GM12878 (cell line): ENCODE measurements around the gene DPP9. TPM values are rescaled to one million over a fixed set of nuclear protein-coding genes. Genes with fewer than 3 reads are reported as not detected.

ENCODE experiments used
- CREB1 ChIP-seq: IDR thresholded peaks from 2 replicates; pipeline ENCODE4 v1.6.1; 2012; ENCODE audit warnings: low read depth, mild to moderate bottlenecking, inconsistent platforms
- CREM ChIP-seq: IDR thresholded peaks from 2 replicates; pipeline ENCODE4 v1.6.1; 2014; ENCODE audit warnings: antibody characterized with exemption, low read depth
- CTCF ChIP-seq, 3 experiments: IDR thresholded peaks in 2 of 3; conservative IDR thresholded peaks in 1 of 3; 2 replicates each; pipeline ENCODE4 v1.5.1; 2011; ENCODE audit warnings: low read depth in 3 of 3, low read length in 3 of 3, mild to moderate bottlenecking in 3 of 3, control low read depth in 2 of 3, moderate library complexity in 2 of 3, inconsistent platforms in 1 of 3, mixed read lengths in 1 of 3; ENCODE audit not compliant: control insufficient read depth in 2 of 3, insufficient read depth in 1 of 3; ENCODE audit errors: extremely low read depth in 1 of 3
- EED ChIP-seq: sonication (generic); IDR thresholded peaks from 2 replicates; pipeline ENCODE4 v1.6.1; 2016; ENCODE audit warnings: antibody characterized with exemption, low read depth
- EZH2 ChIP-seq: IDR thresholded peaks from 2 replicates; pipeline ENCODE4 v1.6.1; 2012; ENCODE audit warnings: low read depth, mild to moderate bottlenecking, control low read depth, inconsistent platforms, low read length, borderline replicate concordance; ENCODE audit not compliant: control insufficient read depth
- IRF3 ChIP-seq: fragments of 450-650 bp; IDR thresholded peaks from 2 replicates; pipeline ENCODE4 v1.6.1; 2014; ENCODE audit warnings: mild to moderate bottlenecking
- JUNB ChIP-seq: IDR thresholded peaks from 2 replicates; pipeline ENCODE4 v1.6.1; 2016; ENCODE audit warnings: antibody characterized with exemption, mild to moderate bottlenecking
- MEF2A ChIP-seq: IDR thresholded peaks from 2 replicates; pipeline ENCODE4 v1.6.1; 2011; ENCODE audit warnings: low read depth, mild to moderate bottlenecking, low read length, moderate library complexity; ENCODE audit not compliant: insufficient read depth
- NKRF ChIP-seq: fragments of 450-650 bp; conservative IDR thresholded peaks from 2 replicates; pipeline ENCODE4 v1.6.1; 2017; ENCODE audit warnings: mild to moderate bottlenecking, moderate library complexity
- NR2C1 ChIP-seq: fragments of 450-650 bp; IDR thresholded peaks from 2 replicates; pipeline ENCODE4 v1.6.1; 2017; ENCODE audit warnings: antibody characterized with exemption, mild to moderate bottlenecking, moderate library complexity
- NR2F1 ChIP-seq: fragments of 450-650 bp; conservative IDR thresholded peaks from 2 replicates; pipeline ENCODE4 v1.6.1; 2017; ENCODE audit warnings: mild to moderate bottlenecking
- PAX8 ChIP-seq: fragments of 450-650 bp; IDR thresholded peaks from 2 replicates; pipeline ENCODE4 v1.6.1; 2017; ENCODE audit warnings: mild to moderate bottlenecking, moderate library complexity
- SMC3 ChIP-seq: IDR thresholded peaks from 2 replicates; pipeline ENCODE4 v1.6.1; 2011; ENCODE audit warnings: low read length, improper control_type of control experiment, borderline replicate concordance
- ZBTB11 ChIP-seq: fragments of 450-650 bp; formaldehyde crosslinking; IDR thresholded peaks from 2 replicates; pipeline ENCODE4 v1.5.0; 2022; ENCODE audit warnings: mild to moderate bottlenecking, missing genetic modification characterization
- ZNF217 ChIP-seq: fragments of 450-650 bp; IDR thresholded peaks from 2 replicates; pipeline ENCODE4 v1.6.1; 2017; ENCODE audit warnings: antibody characterized with exemption, mild to moderate bottlenecking
- ZSCAN29 ChIP-seq: fragments of 450-650 bp; IDR thresholded peaks from 2 replicates; pipeline ENCODE4 v1.6.1; 2017; ENCODE audit warnings: mild to moderate bottlenecking, moderate library complexity
- polyA plus RNA-seq, 11 experiments: library from polyadenylated mRNA; depleted of rRNA in 4 of 11; unstranded in 6 of 11; stranded (reverse) in 5 of 11; fragments of >200 nt; fragmentation: Nextera tagmentation in 4 of 11; fragmentation: Illumina TruSeq in 1 of 11; extraction: Ambion mirVana in 4 of 11; extraction: Trizol in 1 of 11; gene quantifications; 1 replicate in 1 of 11; 2 replicates in 10 of 11; pipeline versions ENCODE4 v1.2.1 to v1.2.3, GENCODE V29; 2011 to 2016; ENCODE audit warnings: inconsistent platforms in 2 of 11, missing spikeins in 2 of 11, low read depth in 1 of 11
- total RNA-seq, 4 experiments: library from RNA; depleted of rRNA in 3 of 4; stranded (reverse); fragments of >200 nt in 3 of 4; fragmentation: Illumina TruSeq in 1 of 4; extraction: Trizol in 1 of 4; gene quantifications; 2 replicates each; pipeline versions ENCODE4 v1.2.1 to v1.2.3, GENCODE V29; 2013 to 2021
- TF ChIP-seq, protein P1 (sequence below): fragments of 450-650 bp; formaldehyde crosslinking; IDR thresholded peaks from 2 replicates; pipeline ENCODE4 v1.4.0; 2022; ENCODE audit warnings: mild to moderate bottlenecking, moderate library complexity

DPP9 gene
- total and polyA plus RNA-seq, 10 of the 15 experiments (the other 5 are each of a cell fraction or from before 2014, with no cell fraction given) = 0.64 to 58.6 (median 27.6) TPM

GRCh38 chr19:4723595-4724514, at the start of gene DPP9 (continued):
- TF ChIP-seq PAX8 (no peak), ZSCAN29 (peak; percentile 95), CTCF (IDR thresholded peaks at IDR 0.05 in 2 of 3, conservative IDR thresholded peaks at IDR 0.05 in 1 of 3; ENCODE audit: control insufficient read depth in 2 of 3, extremely low read depth in 1 of 3, insufficient read depth in 1 of 3, low read depth in 3 of 3, low read length in 3 of 3) (peak in 2 of 3 experiments; percentile 21 to 41; a peak in 2 of 6 replicates), NR2F1 (peak; percentile 99), IRF3 (peak; percentile 62), ZNF217 (no peak; the same call in 1 of the 2 replicates), MEF2A (peak; percentile 39), CREM (peak; percentile 92), NKRF (peak; percentile 93), ZBTB11 (peak; percentile 91), EED (no peak), NR2C1 (peak; percentile 100), CREB1 (peak; percentile 92), JUNB (no peak), SMC3 (0 out of 2 replicates have a peak, but pooled peaks have one; percentile 5), EZH2 (no peak)
- TF ChIP-seq, protein P1, sequence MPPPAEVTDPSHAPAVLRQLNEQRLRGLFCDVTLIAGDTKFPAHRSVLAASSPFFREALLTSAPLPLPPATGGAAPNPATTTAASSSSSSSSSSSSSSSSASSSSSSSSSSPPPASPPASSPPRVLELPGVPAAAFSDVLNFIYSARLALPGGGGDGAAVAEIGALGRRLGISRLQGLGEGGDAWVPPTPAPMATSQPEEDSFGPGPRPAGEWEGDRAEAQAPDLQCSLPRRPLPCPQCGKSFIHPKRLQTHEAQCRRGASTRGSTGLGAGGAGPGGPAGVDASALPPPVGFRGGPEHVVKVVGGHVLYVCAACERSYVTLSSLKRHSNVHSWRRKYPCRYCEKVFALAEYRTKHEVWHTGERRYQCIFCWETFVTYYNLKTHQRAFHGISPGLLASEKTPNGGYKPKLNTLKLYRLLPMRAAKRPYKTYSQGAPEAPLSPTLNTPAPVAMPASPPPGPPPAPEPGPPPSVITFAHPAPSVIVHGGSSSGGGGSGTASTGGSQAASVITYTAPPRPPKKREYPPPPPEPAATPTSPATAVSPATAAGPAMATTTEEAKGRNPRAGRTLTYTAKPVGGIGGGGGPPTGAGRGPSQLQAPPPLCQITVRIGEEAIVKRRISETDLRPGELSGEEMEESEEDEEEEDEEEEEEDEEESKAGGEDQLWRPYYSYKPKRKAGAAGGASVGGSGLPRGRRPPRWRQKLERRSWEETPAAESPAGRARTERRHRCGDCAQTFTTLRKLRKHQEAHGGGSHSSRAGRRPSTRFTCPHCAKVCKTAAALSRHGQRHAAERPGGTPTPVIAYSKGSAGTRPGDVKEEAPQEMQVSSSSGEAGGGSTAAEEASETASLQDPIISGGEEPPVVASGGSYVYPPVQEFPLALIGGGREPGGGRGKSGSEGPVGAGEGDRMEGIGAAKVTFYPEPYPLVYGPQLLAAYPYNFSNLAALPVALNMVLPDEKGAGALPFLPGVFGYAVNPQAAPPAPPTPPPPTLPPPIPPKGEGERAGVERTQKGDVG (CRISPR knock-in tag) = no peak
